Activated naive CD4-positive, alpha-beta T cell treated with anti-CD3 and anti-CD28 coated beads, Interleukin-2, amount 10 ng/mL, durations not matched to agents 7 days and 5 days (primary cell): ENCODE results near the gene LRRD1.
"Not testable (repeated sequence)": the region's sequence is repeated elsewhere in the genome, so short reads cannot be mapped to it uniquely, and the experiment has no call there.

ENCODE experiments used
- CTCF ChIA-PET: fragments of 350-600 bp; sonication (Branson Sonifier 250); formaldehyde crosslinking; loops from one replicate; lab custom pipeline; 2021; ENCODE audit warnings: antibody characterized with exemption; lab: Charles Lee
- DNase-seq: peaks from one replicate; pipeline ENCODE4 v3.0.0-alpha.2; 2020
- H3K27ac Mint-ChIP-seq: one replicate; pipeline ENCODE4 v1.8.0; 2021; ENCODE audit warnings: mild to moderate bottlenecking, moderate library complexity, mixed read lengths
- H3K27me3 Mint-ChIP-seq: one replicate; pipeline ENCODE4 v1.8.0; 2021; ENCODE audit warnings: mild to moderate bottlenecking, mixed read lengths
- H3K36me3 Mint-ChIP-seq: one replicate; pipeline ENCODE4 v1.8.0; 2021; ENCODE audit warnings: mixed read lengths
- H3K4me1 Mint-ChIP-seq: one replicate; pipeline ENCODE4 v1.8.0; 2021; ENCODE audit warnings: mixed read lengths
- H3K4me3 Mint-ChIP-seq: one replicate; pipeline ENCODE4 v1.8.0; 2021; ENCODE audit warnings: mild to moderate bottlenecking, moderate library complexity, mixed read lengths
- H3K9me3 Mint-ChIP-seq: one replicate; pipeline ENCODE4 v1.8.0; 2021; ENCODE audit warnings: mixed read lengths

LRRD1 gene

GRCh38 chr7:92178928-92179924 is at the start of gene LRRD1:
Gene LRRD1 (minus strand): TSS chr7:92179142. CDS start chr7:92165202, 13,940 bp downstream.
- Mint-ChIP-seq H3K27ac (no peak within 1 kb of the TSS), H3K27me3 (peaks cover 30% of the 10 kb centered on the region), H3K36me3 (no peaks in the 10 kb centered on the region), H3K9me3 (peaks cover 2% of the 10 kb centered on the region), H3K4me3 (peak within 1 kb of the TSS; percentile 66), H3K4me1 (peaks cover 8% of the 10 kb centered on the region)
- peak; percentile 91 for DNase-seq
- CTCF ChIA-PET, result interaction anchor here (1.0 to 1.2 kb wide), 2 partner anchors 19 to 268 kb away, joined by 3 read pairs; partner anchors contain the start of gene GATAD1

DNA sequence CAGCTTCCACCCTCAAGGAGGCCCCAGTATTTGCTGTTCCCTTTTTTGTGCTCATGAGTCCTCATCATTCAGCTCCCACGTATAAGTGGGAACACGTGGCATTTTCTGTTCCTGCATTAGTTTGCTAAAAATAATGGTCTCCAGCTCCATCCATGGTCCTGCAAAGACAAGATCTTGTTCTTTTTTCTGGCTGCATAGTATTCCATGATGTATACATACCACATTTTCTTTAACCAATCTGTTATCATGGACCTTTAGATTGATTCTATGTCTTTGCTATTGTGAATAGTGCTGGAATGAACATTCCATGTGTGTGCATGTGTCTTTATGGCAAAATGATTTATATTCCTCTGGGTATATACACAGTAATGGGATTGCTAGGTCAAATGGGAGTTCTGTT is 49.8 kb upstream of the LRRD1 start:
- Mint-ChIP-seq H3K4me3 (no peak overlapping the region), H3K36me3 (peaks cover 54% of the 10 kb centered on the region), H3K27me3 (no peaks in the 10 kb centered on the region), H3K9me3 (no peaks in the 10 kb centered on the region), H3K27ac (no peak overlapping the region), H3K4me1 (no peaks in the 10 kb centered on the region)
- DNase-seq, result no peak
- CTCF ChIA-PET, result no interaction called here

DNA sequence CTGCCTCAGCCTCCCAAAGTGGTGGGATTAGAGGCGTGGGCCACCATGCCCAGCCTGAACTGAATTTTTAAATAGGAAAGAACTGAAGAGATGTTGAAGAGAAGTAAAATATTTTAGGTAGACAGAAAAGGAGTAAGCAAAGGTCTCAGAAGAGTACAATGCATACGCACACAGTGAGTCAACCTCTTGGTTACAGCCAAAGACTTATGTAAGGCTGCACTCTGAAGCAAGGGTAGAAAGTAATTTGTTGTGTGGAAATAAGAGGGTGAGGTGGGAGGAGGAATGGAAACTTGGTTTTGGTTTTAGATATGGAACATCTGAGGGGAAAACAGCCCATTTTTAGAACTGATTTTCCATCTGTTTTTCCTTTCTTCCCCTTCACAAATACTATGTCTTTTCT is 49.2 kb upstream of the LRRD1 start:
- Mint-ChIP-seq H3K27ac (no peak overlapping the region), H3K9me3 (no peaks in the 10 kb centered on the region), H3K27me3 (no peaks in the 10 kb centered on the region), H3K36me3 (peaks cover 53% of the 10 kb centered on the region), H3K4me1 (no peaks in the 10 kb centered on the region), H3K4me3 (no peak overlapping the region)
- DNase-seq, result no peak
- CTCF ChIA-PET, result no interaction called here

DNA sequence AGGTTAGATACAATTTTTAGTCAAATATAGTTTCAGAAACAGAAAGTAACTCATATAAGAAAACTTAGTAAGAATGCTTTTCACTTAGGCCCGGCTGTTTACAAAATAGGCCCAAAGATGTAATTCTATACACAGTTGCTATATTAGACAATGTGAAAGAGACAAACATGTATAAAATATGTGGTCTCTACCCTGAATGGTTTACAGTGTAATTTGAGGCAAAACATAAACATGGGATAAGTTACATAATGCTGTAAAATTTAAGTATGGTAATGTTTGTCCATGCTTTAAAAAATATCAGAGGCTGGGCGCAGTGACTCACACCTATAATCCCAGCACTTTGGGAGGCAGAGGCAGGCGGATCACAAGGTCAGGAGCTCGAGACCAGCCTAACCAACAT is 48.0 kb upstream of the LRRD1 start:
- Mint-ChIP-seq H3K4me3 (no peak overlapping the region), H3K27me3 (no peaks in the 10 kb centered on the region), H3K36me3 (peaks cover 48% of the 10 kb centered on the region), H3K4me1 (no peaks in the 10 kb centered on the region), H3K9me3 (no peaks in the 10 kb centered on the region), H3K27ac (no peak overlapping the region)
- DNase-seq, result no peak
- CTCF ChIA-PET, result no interaction called here

DNA sequence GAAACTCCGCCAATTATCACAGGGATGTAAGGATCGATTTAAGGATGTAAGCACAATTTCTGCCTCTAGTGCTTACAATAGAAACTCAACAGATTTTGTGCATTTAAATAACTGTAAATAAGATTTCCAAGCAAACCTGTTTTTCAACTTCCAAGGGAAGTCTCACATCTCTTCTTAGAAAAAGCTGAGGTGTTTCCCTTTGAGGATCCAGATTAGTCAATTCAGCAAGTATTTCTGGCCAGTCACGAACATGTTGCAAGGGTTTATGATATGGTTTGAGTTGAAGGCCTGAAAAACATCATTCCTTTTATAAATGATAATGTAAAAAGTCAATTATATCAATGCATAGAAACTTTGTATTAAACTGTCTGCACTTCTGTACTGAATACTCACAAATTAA is 42.8 kb upstream of the LRRD1 start:
- H3K9me3 Mint-ChIP-seq, result no peaks in the 10 kb centered on the region
- H3K27ac Mint-ChIP-seq, result no peak overlapping the region
- peaks cover 51% of the 10 kb centered on the region for H3K36me3 Mint-ChIP-seq
- no peaks in the 10 kb centered on the region for H3K27me3 Mint-ChIP-seq
- H3K4me3 Mint-ChIP-seq, result no peak overlapping the region
- no peaks in the 10 kb centered on the region for H3K4me1 Mint-ChIP-seq
- DNase-seq, result no peak
- CTCF ChIA-PET, result no interaction called here

DNA sequence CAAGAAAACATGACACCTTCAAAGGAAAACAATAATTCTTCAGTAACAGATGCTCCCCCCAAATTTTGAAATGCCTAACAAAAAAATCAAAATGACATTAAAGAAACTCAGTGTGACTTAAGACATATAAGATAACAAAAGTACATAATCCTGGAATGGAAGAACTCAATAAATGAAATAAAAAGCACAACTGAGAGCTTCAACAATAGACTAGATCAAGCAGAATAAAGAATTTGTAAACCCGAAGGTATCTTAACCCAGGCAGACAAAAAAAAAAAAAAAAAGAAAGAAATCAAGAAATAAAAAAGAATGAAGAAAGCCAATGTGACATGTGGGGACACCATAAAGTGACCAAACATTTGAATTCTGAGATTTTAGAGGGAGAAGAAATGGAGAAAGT is 27.7 kb upstream of the LRRD1 start:
- no peaks in the 10 kb centered on the region for H3K27me3 Mint-ChIP-seq
- H3K36me3 Mint-ChIP-seq, result peaks cover 67% of the 10 kb centered on the region
- peaks cover 17% of the 10 kb centered on the region for H3K4me1 Mint-ChIP-seq
- DNase-seq, result no peak
- CTCF ChIA-PET, result interaction anchor here (0.6 kb wide), 1 partner anchor 220 kb away, joined by 3 read pairs; no protein-coding TSS in a partner anchor
- no peak overlapping the region for H3K27ac Mint-ChIP-seq
- H3K4me3 Mint-ChIP-seq, result no peak overlapping the region
- peaks cover 19% of the 10 kb centered on the region for H3K9me3 Mint-ChIP-seq

DNA sequence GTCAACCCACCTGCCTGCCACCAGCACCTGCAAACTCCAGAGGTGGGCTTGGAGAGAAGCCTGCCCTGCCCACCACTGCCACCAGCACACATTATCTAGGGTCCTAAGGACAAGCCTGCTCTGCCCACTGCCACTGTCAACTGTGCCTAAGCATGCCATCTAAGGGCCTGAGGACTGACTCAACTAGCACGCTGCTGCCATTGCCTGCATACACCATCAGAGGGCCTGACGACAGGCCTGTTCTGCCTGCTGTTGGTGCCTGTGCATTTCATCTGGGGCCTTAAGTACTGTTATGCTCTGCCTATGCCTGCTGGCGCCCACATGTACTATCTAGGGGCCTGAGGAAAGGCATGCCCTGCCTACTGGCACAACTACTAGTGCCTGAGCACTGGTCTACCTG is 27.0 kb upstream of the LRRD1 start:
- Mint-ChIP-seq H3K4me3 (no peak overlapping the region), H3K9me3 (peaks cover 19% of the 10 kb centered on the region), H3K4me1 (peaks cover 17% of the 10 kb centered on the region), H3K36me3 (peaks cover 65% of the 10 kb centered on the region), H3K27me3 (no peaks in the 10 kb centered on the region), H3K27ac (no peak overlapping the region)
- DNase-seq, result no peak
- CTCF ChIA-PET, result interaction anchor here (0.6 kb wide), 1 partner anchor 219 kb away, joined by 3 read pairs; no protein-coding TSS in a partner anchor

- Mint-ChIP-seq H3K27ac (no peak overlapping the region), H3K4me1 (peaks cover 6% of the 10 kb centered on the region), H3K4me3 (no peak overlapping the region), H3K27me3 (no peaks in the 10 kb centered on the region), H3K36me3 (peaks cover 40% of the 10 kb centered on the region), H3K9me3 (no peaks in the 10 kb centered on the region)
- CTCF ChIA-PET, result interaction anchor here (1.3 kb wide), 1 partner anchor 114 kb away, joined by 3 read pairs; no protein-coding TSS in a partner anchor
- no peak for DNase-seq
These were observed 21.8 kb upstream of the LRRD1 start for GRCh38 chr7:92200791-92201190.

- Mint-ChIP-seq H3K4me3 (no peak overlapping the region), H3K27me3 (no peaks in the 10 kb centered on the region), H3K9me3 (peaks cover 31% of the 10 kb centered on the region), H3K27ac (no peak overlapping the region), H3K4me1 (no peaks in the 10 kb centered on the region), H3K36me3 (peaks cover 31% of the 10 kb centered on the region)
- CTCF ChIA-PET, result no interaction called here
- no peak for DNase-seq
These were observed 13.4 kb upstream of the LRRD1 start for GRCh38 chr7:92192326-92192725.

DNA sequence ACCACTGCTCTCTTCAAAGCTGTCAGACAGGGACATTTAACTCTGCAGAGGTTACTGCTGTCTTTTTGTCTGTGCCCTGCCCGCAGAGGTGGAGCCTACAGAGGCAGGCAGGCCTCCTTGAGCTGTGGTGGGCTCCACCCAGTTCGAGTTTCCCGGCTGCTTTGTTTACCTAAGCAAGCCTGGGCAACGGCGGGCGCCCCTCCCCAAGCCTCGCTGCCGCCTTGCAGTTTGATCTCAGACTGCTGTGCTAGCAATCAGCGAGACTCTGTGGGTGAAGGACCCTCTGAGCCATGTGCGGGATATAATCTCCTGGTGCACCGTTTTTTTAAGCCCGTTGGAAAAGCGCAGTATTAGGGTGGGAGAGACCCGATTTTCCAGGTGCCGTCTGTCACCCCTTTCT is 10.3 kb upstream of the LRRD1 start:
- H3K27ac Mint-ChIP-seq, CTCF ChIA-PET, DNase-seq, H3K4me1 Mint-ChIP-seq, H3K4me3 Mint-ChIP-seq, H3K27me3 Mint-ChIP-seq: not testable (repeated sequence)
- H3K9me3 Mint-ChIP-seq, result peaks cover 32% of the 10 kb centered on the region
- peaks cover 21% of the 10 kb centered on the region for H3K36me3 Mint-ChIP-seq

DNA sequence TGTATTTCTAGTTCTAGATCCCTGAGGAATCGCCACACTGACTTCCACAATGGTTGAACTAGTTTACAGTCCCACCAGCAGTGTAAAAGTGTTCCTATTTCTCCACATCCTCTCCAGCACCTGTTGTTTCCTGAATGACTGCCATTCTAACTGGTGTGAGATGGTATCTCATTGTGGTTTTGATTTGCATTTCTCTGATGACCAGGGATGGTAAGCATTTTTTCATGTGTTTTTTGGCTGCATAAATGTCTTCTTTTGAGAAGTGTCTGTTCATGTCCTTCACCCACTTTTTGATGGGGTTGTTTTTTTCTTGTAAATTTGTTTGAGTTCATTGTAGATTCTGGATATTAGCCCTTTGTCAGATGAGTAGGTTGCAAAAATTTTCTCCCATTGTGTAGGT is 5.4 kb upstream of the LRRD1 start:
- H3K36me3 Mint-ChIP-seq, H3K9me3 Mint-ChIP-seq, DNase-seq, H3K4me3 Mint-ChIP-seq, CTCF ChIA-PET, H3K4me1 Mint-ChIP-seq, H3K27ac Mint-ChIP-seq: not testable (repeated sequence)
- peaks cover 13% of the 10 kb centered on the region for H3K27me3 Mint-ChIP-seq

- Mint-ChIP-seq H3K36me3 (no peaks in the 10 kb centered on the region), H3K27me3 (peaks cover 28% of the 10 kb centered on the region), H3K9me3 (peaks cover 2% of the 10 kb centered on the region), H3K4me1 (peaks cover 8% of the 10 kb centered on the region), H3K27ac (no peak overlapping the region), H3K4me3 (no peak overlapping the region)
- DNase-seq, result no peak
- CTCF ChIA-PET, result interaction anchor here (0.9 to 1.3 kb wide), 4 partner anchors 37 to 297 kb away, joined by 3 to 5 read pairs (median 3); partner anchors contain the start of gene MTERF1
These were observed 1.6 kb downstream of the LRRD1 start for GRCh38 chr7:92177362-92177761.

- H3K36me3 Mint-ChIP-seq, H3K27ac Mint-ChIP-seq, H3K9me3 Mint-ChIP-seq, DNase-seq, H3K4me3 Mint-ChIP-seq, H3K4me1 Mint-ChIP-seq, CTCF ChIA-PET: not testable (repeated sequence)
- H3K27me3 Mint-ChIP-seq, result peaks cover 17% of the 10 kb centered on the region
These were observed 9.4 kb downstream of the LRRD1 start for GRCh38 chr7:92169529-92169928.

DNA sequence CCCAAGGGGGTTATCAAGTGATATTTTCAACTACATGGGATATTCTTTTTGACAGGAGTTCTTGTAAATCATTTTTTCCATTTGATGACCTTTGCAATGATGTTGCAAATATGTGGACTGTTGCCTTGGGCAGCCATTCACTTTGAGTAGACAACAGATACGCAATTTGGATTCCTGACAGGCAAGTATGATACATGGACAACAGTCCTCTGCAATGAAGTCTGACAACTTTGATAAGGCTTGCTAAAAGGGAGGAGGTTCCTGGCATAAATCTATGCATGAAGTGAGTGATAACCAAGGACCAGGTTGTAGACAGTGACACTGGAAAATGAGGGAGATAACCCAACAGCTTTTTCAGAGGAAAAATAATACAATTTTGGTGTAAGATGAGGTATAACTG is 17.7 kb downstream of the LRRD1 start:
- peaks cover 11% of the 10 kb centered on the region for H3K27me3 Mint-ChIP-seq
- no peaks in the 10 kb centered on the region for H3K36me3 Mint-ChIP-seq

More for the DNA sequence above, 17.7 kb downstream of the LRRD1 start:
- Mint-ChIP-seq H3K4me3 (no peak overlapping the region), H3K9me3 (no peaks in the 10 kb centered on the region), H3K4me1 (peaks cover 2% of the 10 kb centered on the region), H3K27ac (no peak overlapping the region)
- no peak for DNase-seq
- CTCF ChIA-PET, result no interaction called here
